ENCODE results near the gene ZNF598.

DNA sequence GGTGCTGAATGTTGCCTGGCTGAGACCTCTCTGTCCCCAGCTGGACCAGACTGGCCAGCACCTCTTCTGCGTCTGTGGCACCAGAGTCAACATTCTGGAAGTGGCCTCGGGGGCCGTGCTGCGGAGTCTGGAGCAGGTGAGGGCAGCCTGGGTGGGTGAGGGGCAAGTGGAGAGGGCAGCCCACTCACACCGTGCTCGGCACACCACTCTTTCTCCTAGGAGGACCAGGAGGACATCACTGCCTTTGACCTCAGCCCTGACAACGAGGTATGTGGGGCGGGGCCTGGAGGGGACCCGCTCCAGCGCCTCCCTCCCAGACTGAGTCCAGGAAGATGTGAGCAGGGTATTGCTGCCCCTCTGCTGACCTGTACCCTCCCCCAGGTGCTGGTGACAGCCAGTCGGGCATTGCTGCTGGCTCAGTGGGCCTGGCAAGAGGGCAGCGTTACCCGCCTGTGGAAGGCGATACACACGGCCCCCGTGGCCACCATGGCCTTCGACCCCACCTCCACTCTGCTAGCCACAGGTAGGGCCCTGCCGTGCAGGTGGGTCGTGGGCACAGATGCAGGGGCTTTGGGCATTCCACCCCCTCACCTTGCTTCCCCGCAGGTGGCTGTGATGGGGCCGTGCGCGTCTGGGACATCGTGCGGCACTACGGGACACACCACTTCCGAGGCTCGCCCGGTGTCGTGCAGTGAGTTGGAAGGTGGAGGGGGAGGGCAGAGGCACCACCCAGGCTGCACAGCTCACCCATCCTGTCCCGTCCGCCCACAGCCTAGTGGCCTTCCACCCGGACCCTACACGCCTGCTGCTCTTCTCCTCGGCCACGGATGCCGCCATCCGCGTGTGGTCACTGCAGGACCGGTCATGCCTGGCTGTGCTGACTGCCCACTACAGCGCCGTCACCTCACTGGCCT, 35.2 kb downstream of the ZNF598 start:
- TF ChIP-seq, protein P1, sequence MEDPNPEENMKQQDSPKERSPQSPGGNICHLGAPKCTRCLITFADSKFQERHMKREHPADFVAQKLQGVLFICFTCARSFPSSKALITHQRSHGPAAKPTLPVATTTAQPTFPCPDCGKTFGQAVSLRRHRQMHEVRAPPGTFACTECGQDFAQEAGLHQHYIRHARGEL (CRISPR knock-in tag; IDR thresholded peaks at IDR 0.05), result no peak
- TF ChIP-seq KLF6 (CRISPR knock-in tag; IDR thresholded peaks at IDR 0.05) (no peak), ZNF549 (CRISPR knock-in tag; IDR thresholded peaks at IDR 0.05) (no peak), RAD21 (CRISPR knock-in tag; IDR thresholded peaks at IDR 0.05) (no peak), SP1 (IDR thresholded peaks at IDR 0.05) (no peak), SP1 (CRISPR knock-in tag; IDR thresholded peaks at IDR 0.05) (no peak), KMT2A (CRISPR knock-in tag; IDR thresholded peaks at IDR 0.05) (no peak), XRCC5 (optimal IDR thresholded peaks at IDR 0.05; ENCODE audit: low read length) (no peak), POLR2A (IDR thresholded peaks at IDR 0.05; ENCODE audit: insufficient read depth in 1 of 2, low read depth in 2 of 2, low read length in 2 of 2) (no peak), CAMTA2 (CRISPR knock-in tag; IDR thresholded peaks at IDR 0.05; ENCODE audit: borderline replicate concordance) (no peak)
- TF ChIP-seq, protein P2, sequence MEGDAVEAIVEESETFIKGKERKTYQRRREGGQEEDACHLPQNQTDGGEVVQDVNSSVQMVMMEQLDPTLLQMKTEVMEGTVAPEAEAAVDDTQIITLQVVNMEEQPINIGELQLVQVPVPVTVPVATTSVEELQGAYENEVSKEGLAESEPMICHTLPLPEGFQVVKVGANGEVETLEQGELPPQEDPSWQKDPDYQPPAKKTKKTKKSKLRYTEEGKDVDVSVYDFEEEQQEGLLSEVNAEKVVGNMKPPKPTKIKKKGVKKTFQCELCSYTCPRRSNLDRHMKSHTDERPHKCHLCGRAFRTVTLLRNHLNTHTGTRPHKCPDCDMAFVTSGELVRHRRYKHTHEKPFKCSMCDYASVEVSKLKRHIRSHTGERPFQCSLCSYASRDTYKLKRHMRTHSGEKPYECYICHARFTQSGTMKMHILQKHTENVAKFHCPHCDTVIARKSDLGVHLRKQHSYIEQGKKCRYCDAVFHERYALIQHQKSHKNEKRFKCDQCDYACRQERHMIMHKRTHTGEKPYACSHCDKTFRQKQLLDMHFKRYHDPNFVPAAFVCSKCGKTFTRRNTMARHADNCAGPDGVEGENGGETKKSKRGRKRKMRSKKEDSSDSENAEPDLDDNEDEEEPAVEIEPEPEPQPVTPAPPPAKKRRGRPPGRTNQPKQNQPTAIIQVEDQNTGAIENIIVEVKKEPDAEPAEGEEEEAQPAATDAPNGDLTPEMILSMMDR (CRISPR knock-in tag; IDR thresholded peaks at IDR 0.05), result no peak
- TF ChIP-seq, protein P3, sequence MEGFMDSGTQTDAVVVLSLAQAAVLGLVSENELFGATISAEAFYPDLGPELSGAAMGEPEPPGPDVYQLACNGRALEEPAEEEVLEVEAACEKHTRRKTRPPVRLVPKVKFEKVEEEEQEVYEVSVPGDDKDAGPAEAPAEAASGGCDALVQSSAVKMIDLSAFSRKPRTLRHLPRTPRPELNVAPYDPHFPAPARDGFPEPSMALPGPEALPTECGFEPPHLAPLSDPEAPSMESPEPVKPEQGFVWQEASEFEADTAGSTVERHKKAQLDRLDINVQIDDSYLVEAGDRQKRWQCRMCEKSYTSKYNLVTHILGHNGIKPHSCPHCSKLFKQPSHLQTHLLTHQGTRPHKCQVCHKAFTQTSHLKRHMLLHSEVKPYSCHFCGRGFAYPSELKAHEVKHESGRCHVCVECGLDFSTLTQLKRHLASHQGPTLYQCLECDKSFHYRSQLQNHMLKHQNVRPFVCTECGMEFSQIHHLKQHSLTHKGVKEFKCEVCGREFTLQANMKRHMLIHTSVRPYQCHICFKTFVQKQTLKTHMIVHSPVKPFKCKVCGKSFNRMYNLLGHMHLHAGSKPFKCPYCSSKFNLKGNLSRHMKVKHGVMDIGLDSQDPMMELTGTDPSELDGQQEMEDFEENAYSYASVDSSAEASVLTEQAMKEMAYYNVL (CRISPR knock-in tag; IDR thresholded peaks at IDR 0.05; ENCODE audit: borderline replicate concordance), result no peak

Data from HepG2 (cell line).